ENCODE data around the gene C4orf33. TPM values are rescaled to one million over a fixed set of nuclear protein-coding genes. Genes with fewer than 3 reads are reported as not detected.

C4orf33 gene
- total RNA-seq, 2 donors from 2014 or later, result 22.1 to 26.8 TPM

Other genes with a start within 250 kb of the C4orf33 start
- gene SCLT1, start 2.6 kb upstream of the C4orf33 start, total RNA-seq, result 10 to 100 TPM; 24.5 to 25.6 TPM

All from activated T-cell treated with anti-CD3 and anti-CD28 coated beads, Interleukin-2, amount 50 U/mL, for 72 hours (primary cell).